Trophoblast cell (in vitro differentiated cells and primary cell): ENCODE measurements around the gene ZNF516.

Experiments used
- DNase-seq, 2 donors: peaks; one replicate each; pipeline ENCODE4 v3.0.0-alpha.2; 2016
- H2AFZ ChIP-seq: 2 replicates; pipeline ENCODE4 v1.6.1; 2013; ENCODE audit warnings: low read length, moderate library complexity, mild to moderate bottlenecking; ENCODE audit not compliant: insufficient read depth, poor library complexity
- H2AK5ac ChIP-seq: 2 replicates; pipeline ENCODE4 v1.6.1; 2013; ENCODE audit warnings: mild to moderate bottlenecking, low read length
- H2BK120ac ChIP-seq: 2 replicates; pipeline ENCODE4 v1.6.1; 2013; ENCODE audit warnings: low read length, mild to moderate bottlenecking, moderate library complexity; ENCODE audit not compliant: insufficient read depth, poor library complexity
- H2BK12ac ChIP-seq: 2 replicates; pipeline ENCODE4 v1.6.1; 2013; ENCODE audit warnings: mild to moderate bottlenecking, low read length, moderate library complexity
- H2BK5ac ChIP-seq: 2 replicates; pipeline ENCODE4 v1.6.1; 2013; ENCODE audit warnings: low read length, low read depth, moderate library complexity, mild to moderate bottlenecking; ENCODE audit not compliant: poor library complexity
- H3K14ac ChIP-seq: 2 replicates; pipeline ENCODE4 v1.6.1; 2013; ENCODE audit warnings: mild to moderate bottlenecking, low read length
- H3K18ac ChIP-seq: 2 replicates; pipeline ENCODE4 v1.6.1; 2013; ENCODE audit warnings: mild to moderate bottlenecking, low read length
- H3K23ac ChIP-seq: 2 replicates; pipeline ENCODE4 v1.6.1; 2013; ENCODE audit warnings: low read length
- H3K27ac ChIP-seq: 2 replicates; pipeline ENCODE4 v1.5.1; 2013; ENCODE audit warnings: low read depth, mild to moderate bottlenecking, inconsistent platforms, low read length, moderate library complexity
- H3K27me3 ChIP-seq: 2 replicates; pipeline ENCODE4 v1.6.1; 2013; ENCODE audit warnings: inconsistent platforms, mild to moderate bottlenecking, low read length, moderate library complexity; ENCODE audit not compliant: insufficient read depth
- H3K36me3 ChIP-seq, 2 experiments: 1 replicate in 1 of 2; 2 replicates in 1 of 2; pipeline ENCODE4 v1.6.1; 2013; ENCODE audit warnings: low read length in 2 of 2, mild to moderate bottlenecking in 2 of 2, moderate library complexity in 1 of 2; ENCODE audit not compliant: insufficient read depth in 2 of 2, control insufficient read depth in 1 of 2
- H3K4ac ChIP-seq: 2 replicates; pipeline ENCODE4 v1.6.1; 2013; ENCODE audit warnings: low read depth, mild to moderate bottlenecking, low read length, moderate library complexity
- H3K4me1 ChIP-seq, 2 experiments: 1 replicate in 1 of 2; 2 replicates in 1 of 2; pipeline ENCODE4 v1.6.1; 2013; ENCODE audit warnings: low read length in 2 of 2, mild to moderate bottlenecking in 2 of 2, moderate library complexity in 1 of 2; ENCODE audit not compliant: insufficient read depth in 2 of 2, control insufficient read depth in 1 of 2
- H3K4me2 ChIP-seq: 2 replicates; pipeline ENCODE4 v1.6.1; 2013; ENCODE audit warnings: inconsistent platforms, mild to moderate bottlenecking, low read length, moderate library complexity
- H3K4me3 ChIP-seq: 2 replicates; pipeline ENCODE4 v1.5.1; 2013; ENCODE audit warnings: mild to moderate bottlenecking, low read depth, low read length, inconsistent platforms
- H3K79me1 ChIP-seq: one replicate; pipeline ENCODE4 v1.6.1; 2013; ENCODE audit warnings: low read length
- H3K79me2 ChIP-seq: 2 replicates; pipeline ENCODE4 v1.6.1; 2013; ENCODE audit warnings: low read length, mild to moderate bottlenecking; ENCODE audit not compliant: control insufficient read depth, insufficient read depth, poor library complexity
- H3K9ac ChIP-seq: 2 replicates; pipeline ENCODE4 v1.6.1; 2013; ENCODE audit warnings: mild to moderate bottlenecking, low read length
- H3K9me3 ChIP-seq: 2 replicates; pipeline ENCODE4 v1.6.1; 2013; ENCODE audit warnings: low read depth, mild to moderate bottlenecking, control low read depth, inconsistent platforms, low read length; ENCODE audit not compliant: insufficient read depth
- H4K12ac ChIP-seq: 2 replicates; pipeline ENCODE4 v1.6.1; 2013; ENCODE audit warnings: low read depth, mild to moderate bottlenecking, low read length, moderate library complexity
- H4K8ac ChIP-seq: 2 replicates; pipeline ENCODE4 v1.6.1; 2013; ENCODE audit warnings: low read depth, mild to moderate bottlenecking, low read length, moderate library complexity
- H4K91ac ChIP-seq: one replicate; pipeline ENCODE4 v1.6.1; 2013; ENCODE audit warnings: low read depth, mild to moderate bottlenecking, low read length, moderate library complexity
- WGBS: extraction: QIAGEN DNeasy Blood & Tissue Kit; methylation state at CpG from one replicate; pipeline ENCODE4 v1.1.7; 2013; ENCODE audit warnings: missing lambda C conversion rate; ENCODE audit not compliant: insufficient read length, insufficient coverage; ENCODE audit errors: extremely low coverage; 5-methylcytosine and 5-hydroxymethylcytosine counted together

Gene ZNF516

DNA sequence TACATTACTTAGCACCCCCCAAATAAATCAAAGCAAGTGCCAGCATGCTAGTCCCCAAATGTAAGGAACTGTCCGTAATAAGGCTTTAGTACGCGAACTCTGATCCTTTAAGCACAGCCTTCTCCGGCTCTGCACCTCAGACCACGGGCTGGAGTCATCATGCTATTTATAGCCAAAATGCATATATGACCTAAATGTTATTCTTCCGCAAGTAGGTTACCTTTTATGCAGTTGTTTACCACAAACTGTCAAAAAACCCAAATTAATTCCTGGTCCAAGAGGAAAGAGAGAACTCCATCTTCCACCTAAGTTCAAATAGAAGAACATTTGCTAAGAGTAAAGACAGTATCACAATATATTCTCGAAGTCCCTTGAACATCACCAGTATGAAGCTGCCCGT, 42.7 kb downstream of the ZNF516 start:
- H3K79me1 ChIP-seq = peaks cover 3% of the 10 kb centered on the region
- no peak overlapping the region for H3K14ac ChIP-seq
- H2BK12ac ChIP-seq = no peak overlapping the region
- no peak overlapping the region for H3K4me3 ChIP-seq
- H2BK5ac ChIP-seq = no peak overlapping the region
- H3K9ac ChIP-seq = no peak overlapping the region
- no peaks in the 10 kb centered on the region for H3K36me3 ChIP-seq
- no CpG with 5 or more reads among the region's 8 CpGs for WGBS
- H3K27me3 ChIP-seq = peaks cover 2% of the 10 kb centered on the region
- peaks cover 7 to 10% of the 10 kb centered on the region in 2 experiments for H3K4me1 ChIP-seq
- DNase-seq = no peak
- no peak overlapping the region for H4K91ac ChIP-seq
- no peak overlapping the region for H2BK120ac ChIP-seq
- no peak overlapping the region for H2AFZ ChIP-seq
- H3K18ac ChIP-seq = no peak overlapping the region
- H3K9me3 ChIP-seq = no peaks in the 10 kb centered on the region
- H2AK5ac ChIP-seq = no peak overlapping the region
- H4K12ac ChIP-seq = no peak overlapping the region
- H3K27ac ChIP-seq = no peak overlapping the region
- H3K79me2 ChIP-seq = no peaks in the 10 kb centered on the region
- no peak overlapping the region for H3K23ac ChIP-seq
- H3K4me2 ChIP-seq = peak overlapping the region; percentile 16
- no peak overlapping the region for H4K8ac ChIP-seq
- no peak overlapping the region for H3K4ac ChIP-seq

DNA sequence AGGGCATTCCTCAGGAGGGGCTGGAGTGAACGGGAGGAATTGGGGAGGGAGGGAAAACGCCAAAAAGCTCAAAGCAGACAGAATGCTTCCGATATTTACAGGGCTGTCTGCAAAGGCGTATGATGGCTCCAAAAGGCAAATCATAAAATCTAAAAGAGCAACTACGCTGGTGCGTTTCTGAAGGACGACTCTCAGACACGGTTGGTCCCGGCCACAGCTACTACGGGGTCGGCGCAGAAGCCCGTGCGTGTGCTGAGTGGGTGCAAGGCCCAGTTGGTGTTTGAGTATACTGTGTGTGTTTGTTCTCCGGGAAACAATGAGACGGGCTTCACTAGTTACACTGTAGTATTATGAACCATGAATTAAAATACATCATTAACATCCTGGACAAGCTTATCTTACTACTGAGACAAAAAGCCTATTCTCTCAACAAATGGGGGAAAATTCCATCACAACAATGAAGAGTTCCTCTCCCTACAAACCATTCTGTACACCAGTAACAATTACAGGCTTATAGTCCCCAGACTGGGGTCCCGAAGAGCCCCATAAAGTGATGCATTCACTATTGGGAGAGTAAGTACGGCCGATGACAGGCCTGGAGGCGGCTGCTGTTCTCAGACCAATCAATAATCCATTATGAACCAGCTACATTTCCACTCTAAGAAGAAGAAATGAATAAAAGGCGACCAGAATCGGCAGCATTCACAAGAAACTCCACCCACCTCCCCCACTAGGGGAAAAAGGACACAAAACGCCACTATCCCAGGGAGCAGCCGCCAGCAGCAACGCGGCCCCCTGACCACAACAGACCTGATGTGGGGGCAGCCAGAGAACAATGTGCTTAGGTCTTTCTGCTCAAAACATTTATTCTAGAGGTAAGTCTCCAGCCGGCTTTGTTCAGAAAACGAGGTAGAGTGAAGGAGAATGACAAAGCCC, 43.4 kb downstream of the ZNF516 start:
- Histone ChIP-seq H2AFZ (no peak overlapping the region), H3K4ac (no peak overlapping the region), H3K79me1 (peaks cover 3% of the 10 kb centered on the region), H4K8ac (peak overlapping the region; percentile 17), H3K36me3 (no peaks in the 10 kb centered on the region), H3K18ac (no peak overlapping the region), H4K91ac (no peak overlapping the region), H3K4me3 (peak overlapping the region; percentile 56), H4K12ac (no peak overlapping the region), H3K27me3 (peaks cover 2% of the 10 kb centered on the region), H2AK5ac (no peak overlapping the region), H3K4me2 (peak overlapping the region; percentile 86), H3K14ac (no peak overlapping the region), H2BK5ac (no peak overlapping the region), H3K79me2 (no peaks in the 10 kb centered on the region), H2BK120ac (no peak overlapping the region), H3K23ac (no peak overlapping the region), H2BK12ac (no peak overlapping the region), H3K27ac (no peak overlapping the region), H3K9me3 (no peaks in the 10 kb centered on the region), H3K9ac (no peak overlapping the region), H3K4me1 (peaks cover 7 to 10% of the 10 kb centered on the region in 2 experiments)
- WGBS = no CpG with 5 or more reads among the region's 28 CpGs
- no peak for DNase-seq

DNA sequence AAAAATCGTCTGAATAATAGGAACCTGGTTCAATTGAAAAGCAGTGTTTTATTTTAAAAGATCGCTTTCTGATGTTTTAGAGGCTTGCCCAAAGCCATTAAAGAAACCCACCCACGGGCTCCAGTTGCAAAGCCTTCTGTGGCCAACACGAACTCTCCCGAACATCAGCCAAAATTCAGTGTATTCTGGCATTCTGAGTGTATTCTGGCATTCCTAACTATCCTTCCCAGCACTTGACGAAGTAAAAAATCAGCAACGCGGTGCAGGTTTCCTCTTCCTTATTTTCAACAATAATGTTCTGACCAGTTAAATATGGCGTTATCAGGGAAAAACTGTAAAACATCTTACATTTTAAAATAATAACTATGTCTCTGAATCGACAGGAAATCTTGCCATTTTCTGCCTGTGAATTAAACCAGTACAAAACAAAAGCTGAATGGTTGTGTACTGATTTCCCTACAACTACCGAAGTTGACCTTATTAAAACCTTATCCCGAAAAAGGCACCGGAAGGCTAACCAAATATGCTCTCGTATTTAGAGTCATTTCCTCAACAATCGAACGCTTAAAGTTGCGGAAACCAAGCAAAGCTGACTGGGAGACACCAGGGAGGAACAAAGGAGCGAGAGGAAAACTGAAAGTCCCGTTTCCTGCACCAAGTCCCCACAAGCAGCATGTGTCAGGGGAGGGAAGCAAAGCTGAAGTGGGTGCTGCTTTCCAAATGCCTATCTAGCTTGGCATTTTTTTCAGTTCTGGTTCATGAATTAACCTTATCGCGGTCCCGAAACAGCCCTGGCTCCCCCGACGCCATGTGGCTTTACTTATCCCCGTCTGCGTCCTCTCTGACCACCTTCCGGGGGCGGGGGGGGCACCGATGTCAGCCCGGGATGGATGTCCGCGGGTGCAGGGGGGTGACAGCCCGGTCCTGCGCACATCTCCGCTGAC, 44.3 kb downstream of the ZNF516 start:
- no peaks in the 10 kb centered on the region for H3K36me3 ChIP-seq
- H3K27me3 ChIP-seq = peaks cover 2% of the 10 kb centered on the region
- no peak overlapping the region for H3K23ac ChIP-seq
- peaks cover 7 to 10% of the 10 kb centered on the region in 2 experiments for H3K4me1 ChIP-seq
- peaks cover 3% of the 10 kb centered on the region for H3K79me1 ChIP-seq
- H3K14ac ChIP-seq = no peak overlapping the region
- H4K91ac ChIP-seq = no peak overlapping the region
- H3K4ac ChIP-seq = no peak overlapping the region
- H3K18ac ChIP-seq = no peak overlapping the region
- H4K12ac ChIP-seq = no peak overlapping the region
- peak overlapping the region; percentile 86 for H3K4me2 ChIP-seq
- no peak overlapping the region for H3K27ac ChIP-seq
- DNase-seq = peak in 1 of 2 donors; percentile 10
- H2AFZ ChIP-seq = peak overlapping the region; percentile 32
- H2BK5ac ChIP-seq = no peak overlapping the region
- no peaks in the 10 kb centered on the region for H3K79me2 ChIP-seq
- H3K9me3 ChIP-seq = no peaks in the 10 kb centered on the region
- peak overlapping the region; percentile 17 for H4K8ac ChIP-seq
- H2BK120ac ChIP-seq = no peak overlapping the region
- peak overlapping the region; percentile 30 for H3K9ac ChIP-seq
- WGBS = no CpG with 5 or more reads among the region's 35 CpGs
- H2AK5ac ChIP-seq = no peak overlapping the region
- peak overlapping the region; percentile 56 for H3K4me3 ChIP-seq
- no peak overlapping the region for H2BK12ac ChIP-seq

DNA sequence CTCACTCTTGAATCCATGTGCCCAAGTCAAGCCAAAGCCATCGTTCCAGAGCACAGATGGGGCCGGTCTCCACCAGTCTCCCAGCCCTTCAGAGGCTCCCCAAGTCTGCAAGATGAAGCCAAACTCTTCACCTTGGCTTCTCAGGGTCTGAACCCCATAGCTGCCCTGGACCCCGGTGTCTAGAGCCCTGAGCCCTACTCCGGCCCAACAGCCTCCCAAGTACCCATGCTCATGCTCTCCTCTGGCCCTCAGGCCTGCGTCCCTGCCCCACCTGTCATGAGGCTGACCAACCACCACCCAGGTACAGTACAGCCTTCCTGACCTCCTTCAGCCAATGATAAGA, 46.0 kb downstream of the ZNF516 start:
- WGBS = no CpG with 5 or more reads among the region's 5 CpGs
- no peak overlapping the region for H2BK120ac ChIP-seq
- H3K9me3 ChIP-seq = no peaks in the 10 kb centered on the region
- no peak overlapping the region for H4K12ac ChIP-seq
- H3K27ac ChIP-seq = no peak overlapping the region
- H3K79me2 ChIP-seq = no peaks in the 10 kb centered on the region
- peaks cover 7 to 10% of the 10 kb centered on the region in 2 experiments for H3K4me1 ChIP-seq
- peaks cover 3% of the 10 kb centered on the region for H3K79me1 ChIP-seq
- no peak overlapping the region for H3K4me2 ChIP-seq
- H2BK5ac ChIP-seq = no peak overlapping the region
- DNase-seq = no peak
- H2AK5ac ChIP-seq = no peak overlapping the region
- H3K18ac ChIP-seq = no peak overlapping the region
- H3K9ac ChIP-seq = no peak overlapping the region
- no peak overlapping the region for H3K4ac ChIP-seq
- H3K23ac ChIP-seq = no peak overlapping the region
- H3K27me3 ChIP-seq = peaks cover 2% of the 10 kb centered on the region
- H4K8ac ChIP-seq = no peak overlapping the region
- no peak overlapping the region for H2BK12ac ChIP-seq
- no peak overlapping the region for H3K14ac ChIP-seq
- no peak overlapping the region for H2AFZ ChIP-seq
- H4K91ac ChIP-seq = no peak overlapping the region
- no peaks in the 10 kb centered on the region for H3K36me3 ChIP-seq
- H3K4me3 ChIP-seq = peak overlapping the region; percentile 4
